Activated CD4-positive, CD25-positive, alpha-beta regulatory T cell (primary cell): ENCODE measurements around the gene FCRLB.
"Not testable (repeated sequence)": the region's sequence is repeated elsewhere in the genome, so short reads cannot be mapped to it uniquely, and the experiment has no call there.

Experiments
- DNase-seq, 4 experiments: peaks; one replicate each; lab custom pipeline; 2025; lab: John Stamatoyannopoulos, UW

FCRLB gene

GRCh38 chr1:161739865-161740566, 18.7 kb downstream of the FCRLB start:
- no peak for DNase-seq

- no peak for DNase-seq
These were observed 19.6 kb downstream of the FCRLB start for GRCh38 chr1:161740921-161741320.

- no peak for DNase-seq
These were observed 21.9 kb downstream of the FCRLB start for GRCh38 chr1:161743231-161743630.

GRCh38 chr1:161747801-161748200, 26.5 kb downstream of the FCRLB start:
- no peak for DNase-seq

GRCh38 chr1:161749509-161750407, 28.4 kb downstream of the FCRLB start, which contains the start of gene DUSP12:
Gene DUSP12 (plus strand): TSS chr1:161749786. CDS start chr1:161749802, 16 bp downstream.
- peak; percentile 66 to 78 (median 72) for DNase-seq

- DNase-seq = peak in 2 of 4 experiments; percentile 5 to 7
These were observed 42.3 kb downstream of the FCRLB start for GRCh38 chr1:161763522-161764098.

- DNase-seq = peak; percentile 39 to 71 (median 50)
These were observed 45.0 kb downstream of the FCRLB start, which contains the start of gene ATF6 for GRCh38 chr1:161766102-161766981. Gene ATF6 (plus strand): TSS chr1:161766320. CDS start chr1:161766361, 41 bp downstream.

GRCh38 chr1:161768461-161768860, 47.1 kb downstream of the FCRLB start:
- no peak for DNase-seq

GRCh38 chr1:161768986-161769672, 47.8 kb downstream of the FCRLB start:
- no peak for DNase-seq

- DNase-seq = not testable (repeated sequence)
These were observed 48.3 kb downstream of the FCRLB start for GRCh38 chr1:161769673-161770045.

- DNase-seq = no peak
These were observed 48.9 kb downstream of the FCRLB start for GRCh38 chr1:161770250-161770649.

GRCh38 chr1:161771161-161771560, 49.8 kb downstream of the FCRLB start:
- no peak for DNase-seq

GRCh38 chr1:161771973-161772372, 50.6 kb downstream of the FCRLB start:
- DNase-seq = no peak

GRCh38 chr1:161772397-161772796, 51.1 kb downstream of the FCRLB start:
- DNase-seq = no peak

GRCh38 chr1:161773791-161774190, 52.4 kb downstream of the FCRLB start:
- DNase-seq = no peak

- DNase-seq = no peak
These were observed 55.9 kb downstream of the FCRLB start for GRCh38 chr1:161777261-161777660.
